Measurements from ENCODE around the gene ARIH2. TPM values are rescaled to one million over a fixed set of nuclear protein-coding genes. Genes with fewer than 3 reads are reported as not detected.

ARIH2 gene
- total and polyA plus RNA-seq, 2 of the 8 experiments (the other 6 are each of a cell fraction or from before 2014, with no cell fraction given), result 72.9 to 136 TPM

GRCh38 chr3:48938156-48938555 is 19.5 kb downstream of the ARIH2 start (continued):
- TF ChIP-seq ATF3 (IDR thresholded peaks at IDR 0.05; ENCODE audit: insufficient read depth, low read depth, low read length) (no peak), HDAC6 (IDR thresholded peaks at IDR 0.05; ENCODE audit: low read depth, low read length) (no peak), JUN (IDR thresholded peaks at IDR 0.05; ENCODE audit: low read depth, low read length) (no peak), PHF8 (conservative IDR thresholded peaks at IDR 0.05; ENCODE audit: low read depth, low read length) (no peak), MAX (IDR thresholded peaks at IDR 0.05) (no peak), MAFK (IDR thresholded peaks at IDR 0.05; ENCODE audit: low read depth, low read length) (no peak)

All from H1 (cell line).